HEK293T (cell line): ENCODE data around the gene ABCB7.
"Not testable (repeated sequence)": the region's sequence is repeated elsewhere in the genome, so short reads cannot be mapped to it uniquely, and the experiment has no call there.

Source experiments
- BHLHE40 ChIP-seq: fragments of 450-650 bp; IDR thresholded peaks from 2 replicates; pipeline ENCODE4 v1.6.1; 2016; ENCODE audit warnings: mild to moderate bottlenecking, moderate library complexity, borderline replicate concordance
- ELF4 ChIP-seq: fragments of 450-650 bp; IDR thresholded peaks from 2 replicates; pipeline ENCODE4 v1.6.1; 2017; ENCODE audit warnings: antibody characterized with exemption
- FOXK2 ChIP-seq: fragments of 450-650 bp; IDR thresholded peaks from 2 replicates; pipeline ENCODE4 v1.6.1; 2016; ENCODE audit warnings: mild to moderate bottlenecking
- PKNOX1 ChIP-seq: fragments of 450-650 bp; IDR thresholded peaks from 2 replicates; pipeline ENCODE4 v1.6.1; 2016
- SP1 ChIP-seq: fragments of 450-650 bp; IDR thresholded peaks from 2 replicates; pipeline ENCODE4 v1.6.1; 2017
- SUZ12 ChIP-seq: fragments of 450-650 bp; IDR thresholded peaks from 2 replicates; pipeline ENCODE4 v1.6.1; 2016; ENCODE audit warnings: mild to moderate bottlenecking
- ZNF384 ChIP-seq: fragments of 450-650 bp; IDR thresholded peaks from 2 replicates; pipeline ENCODE4 v1.6.1; 2016

GRCh38 chrX:75129069-75129468, 27.0 kb downstream of the ABCB7 start:
- TF ChIP-seq ZNF384, ELF4, BHLHE40, FOXK2, SP1, SUZ12, PKNOX1: not testable (repeated sequence)
